ENCODE measurements around the gene IGFBP1. TPM values are rescaled to one million over a fixed set of nuclear protein-coding genes. Genes with fewer than 3 reads are reported as not detected.

IGFBP1 gene
- total and polyA plus RNA-seq, 9 of the 15 experiments (the other 6 are each of a cell fraction or from before 2014, with no cell fraction given), result not detected

GRCh38 chr7:45921381-45921698 lies 33.1 kb downstream of the IGFBP1 start:
- no peaks in the 10 kb centered on the region for H3K9me1 ChIP-seq (ENCODE audit: control insufficient read depth, insufficient read depth, low read length)
- H3K79me2 ChIP-seq (ENCODE audit: control insufficient read depth, insufficient read depth, low read length), result no peaks in the 10 kb centered on the region
- H3K36me3 ChIP-seq (ENCODE audit: control insufficient read depth, insufficient read depth, low read length), result no peaks in the 10 kb centered on the region
- H3K27ac ChIP-seq (ENCODE audit: extremely low read depth, low read depth, low read length), result no peak overlapping the region
- H4K20me1 ChIP-seq (replicated peaks; ENCODE audit: control insufficient read depth, insufficient read depth, low read length), result no peaks in the 10 kb centered on the region
- FAIRE-seq, result no peak
- H2AFZ ChIP-seq (ENCODE audit: low read depth, low read length), result no peak overlapping the region
- no peak for DNase-seq (ENCODE audit: extremely low read depth in 1 of 4, low spot score in 3 of 4)
- no peak overlapping the region for H3K4me3 ChIP-seq
- ChIA-PET CTCF (ENCODE audit: low intra/inter-chr PET ratio) (no interaction called here), POLR2A (no interaction called here)
- no peaks in the 10 kb centered on the region for H3K4me1 ChIP-seq (replicated peaks in 1 of 2; ENCODE audit: control insufficient read depth in 2 of 2, insufficient read depth in 2 of 2, low read length in 2 of 2)
- no TSS peak for BruUV-seq (replicated peaks)
- no peaks in the 10 kb centered on the region for H3K9me3 ChIP-seq (replicated peaks; ENCODE audit: control insufficient read depth, insufficient read depth, low read depth, low read length)
- H3K4me2 ChIP-seq (ENCODE audit: insufficient read depth, low read length), result no peak overlapping the region
- 15% methylated on average over 7 of the region's 31 CpGs for WGBS (ENCODE audit: insufficient coverage, low coverage, missing lambda C conversion rate)
- H3K27me3 ChIP-seq (ENCODE audit: control insufficient read depth in 2 of 2, insufficient read depth in 2 of 2, low read length in 2 of 2), result peaks cover 0 to 4% of the 10 kb centered on the region in 2 experiments; a peak in 2 of 5 replicates
- no peak overlapping the region for H3K9ac ChIP-seq (ENCODE audit: insufficient read depth in 1 of 2, low read depth in 2 of 2, low read length in 2 of 2)
- no peak for ATAC-seq
- intact Hi-C loops (cut with micrococcal nuclease) (loop anchor here (10.0 kb wide), 1 partner anchor 433 kb away; no protein-coding TSS in a partner anchor), in situ Hi-C loops (cut with MboI) (loop anchor here (10.0 kb wide), 1 partner anchor 1163 kb away; no protein-coding TSS in a partner anchor)
- no peak for TF ChIP-seq ETV5 (CRISPR knock-in tag; IDR thresholded peaks at IDR 0.05; ENCODE audit: low read depth)
- TF ChIP-seq, protein P1, sequence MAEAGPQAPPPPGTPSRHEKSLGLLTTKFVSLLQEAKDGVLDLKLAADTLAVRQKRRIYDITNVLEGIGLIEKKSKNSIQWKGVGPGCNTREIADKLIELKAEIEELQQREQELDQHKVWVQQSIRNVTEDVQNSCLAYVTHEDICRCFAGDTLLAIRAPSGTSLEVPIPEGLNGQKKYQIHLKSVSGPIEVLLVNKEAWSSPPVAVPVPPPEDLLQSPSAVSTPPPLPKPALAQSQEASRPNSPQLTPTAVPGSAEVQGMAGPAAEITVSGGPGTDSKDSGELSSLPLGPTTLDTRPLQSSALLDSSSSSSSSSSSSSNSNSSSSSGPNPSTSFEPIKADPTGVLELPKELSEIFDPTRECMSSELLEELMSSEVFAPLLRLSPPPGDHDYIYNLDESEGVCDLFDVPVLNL (CRISPR knock-in tag; IDR thresholded peaks at IDR 0.05; ENCODE audit: low read depth), result no peak
- no peak for TF ChIP-seq POLR2A (conservative IDR thresholded peaks at IDR 0.05)
- TF ChIP-seq EGR1 (conservative IDR thresholded peaks at IDR 0.05), result no peak
- TF ChIP-seq MGA (IDR thresholded peaks at IDR 0.05), result no peak
- no peak for TF ChIP-seq C11orf30 (IDR thresholded peaks at IDR 0.05; ENCODE audit: low read depth)
- no peak for TF ChIP-seq KLF1 (tag; IDR thresholded peaks at IDR 0.05)
- TF ChIP-seq, protein P2, sequence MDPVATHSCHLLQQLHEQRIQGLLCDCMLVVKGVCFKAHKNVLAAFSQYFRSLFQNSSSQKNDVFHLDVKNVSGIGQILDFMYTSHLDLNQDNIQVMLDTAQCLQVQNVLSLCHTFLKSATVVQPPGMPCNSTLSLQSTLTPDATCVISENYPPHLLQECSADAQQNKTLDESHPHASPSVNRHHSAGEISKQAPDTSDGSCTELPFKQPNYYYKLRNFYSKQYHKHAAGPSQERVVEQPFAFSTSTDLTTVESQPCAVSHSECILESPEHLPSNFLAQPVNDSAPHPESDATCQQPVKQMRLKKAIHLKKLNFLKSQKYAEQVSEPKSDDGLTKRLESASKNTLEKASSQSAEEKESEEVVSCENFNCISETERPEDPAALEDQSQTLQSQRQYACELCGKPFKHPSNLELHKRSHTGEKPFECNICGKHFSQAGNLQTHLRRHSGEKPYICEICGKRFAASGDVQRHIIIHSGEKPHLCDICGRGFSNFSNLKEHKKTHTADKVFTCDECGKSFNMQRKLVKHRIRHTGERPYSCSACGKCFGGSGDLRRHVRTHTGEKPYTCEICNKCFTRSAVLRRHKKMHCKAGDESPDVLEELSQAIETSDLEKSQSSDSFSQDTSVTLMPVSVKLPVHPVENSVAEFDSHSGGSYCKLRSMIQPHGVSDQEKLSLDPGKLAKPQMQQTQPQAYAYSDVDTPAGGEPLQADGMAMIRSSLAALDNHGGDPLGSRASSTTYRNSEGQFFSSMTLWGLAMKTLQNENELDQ (CRISPR knock-in tag; IDR thresholded peaks at IDR 0.05; ENCODE audit: borderline replicate concordance), result no peak
- no peak for TF ChIP-seq TCF3 (CRISPR knock-in tag; IDR thresholded peaks at IDR 0.05)

Data from K562 (cell line).